Caco-2 (cell line): ENCODE data around the gene GSTK1. TPM values are rescaled to one million over a fixed set of nuclear protein-coding genes. Genes with fewer than 3 reads are reported as not detected.

Experiments used
- BruUV-seq: library from RNA; stranded (reverse); fragments of 400-500 nt; replicated peaks from 2 replicates; lab custom pipeline; 2021; lab: Mats Ljungman, UMichigan
- CTCF ChIA-PET: fragments of 300-600 bp; sonication (Branson Sonifier 250); formaldehyde crosslinking; loops from one replicate; lab custom pipeline; 2022; ENCODE audit warnings: antibody characterized with exemption; lab: Charles Lee
- POLR2A ChIA-PET: fragments of 300-600 bp; sonication (Branson Sonifier 250); formaldehyde crosslinking; loops from one replicate; lab custom pipeline; 2022; ENCODE audit warnings: antibody characterized with exemption; lab: Charles Lee
- DNase-seq, 2 experiments: peaks; one replicate each; pipeline versions ENCODE4 v3.0.0 to v3.0.0-alpha.2; 2020 to 2022
- H3K27me3 ChIP-seq: replicated peaks from 2 replicates; pipeline ENCODE4 v1.6.0; 2011; ENCODE audit warnings: low read length; ENCODE audit not compliant: control insufficient read depth, insufficient read depth
- H3K36me3 ChIP-seq: 2 replicates; pipeline ENCODE4 v1.5.1; 2011; ENCODE audit warnings: low read length; ENCODE audit not compliant: control insufficient read depth, insufficient read depth
- H3K4me1 ChIP-seq: fragments of 250-450 bp; sonication (Bioruptor Pico); 2 replicates; pipeline ENCODE4 v1.5.1; 2020; ENCODE audit warnings: mild to moderate bottlenecking
- H3K4me3 ChIP-seq: 2 replicates; pipeline ENCODE4 v1.5.1; 2011; ENCODE audit warnings: low read depth, mild to moderate bottlenecking, control low read depth, low read length
- H3K9me3 ChIP-seq: fragments of 250-450 bp; sonication (Bioruptor Pico); 2 replicates; pipeline ENCODE4 v1.5.1; 2020; ENCODE audit warnings: mild to moderate bottlenecking, moderate library complexity
- H3K27ac Mint-ChIP-seq: one replicate; pipeline ENCODE4 v1.8.0; 2022; ENCODE audit warnings: mixed read lengths; ENCODE audit not compliant: unreplicated experiment
- H3K27me3 Mint-ChIP-seq: one replicate; pipeline ENCODE4 v1.8.0; 2022; ENCODE audit warnings: mixed read lengths; ENCODE audit not compliant: insufficient read depth, unreplicated experiment
- H3K36me3 Mint-ChIP-seq: one replicate; pipeline ENCODE4 v1.8.0; 2022; ENCODE audit warnings: mild to moderate bottlenecking, mixed read lengths; ENCODE audit not compliant: insufficient read depth, unreplicated experiment
- H3K4me1 Mint-ChIP-seq: one replicate; pipeline ENCODE4 v1.8.0; 2022; ENCODE audit warnings: low read depth, mixed read lengths; ENCODE audit not compliant: unreplicated experiment
- H3K4me3 Mint-ChIP-seq: one replicate; pipeline ENCODE4 v1.8.0; 2022; ENCODE audit warnings: mild to moderate bottlenecking, moderate library complexity, mixed read lengths; ENCODE audit not compliant: unreplicated experiment
- H3K9me3 Mint-ChIP-seq: one replicate; pipeline ENCODE4 v1.8.0; 2022; ENCODE audit warnings: mixed read lengths; ENCODE audit not compliant: unreplicated experiment
- intact Hi-C: fragments of 100-400 bp; cut with micrococcal nuclease; formaldehyde crosslinking; loops from one replicate; pipeline ENCODE4 v1.10.0; 2022; ENCODE audit not compliant: unreplicated experiment
- total RNA-seq: library from RNA; stranded (reverse); gene quantifications from 2 replicates; pipeline ENCODE4 v1.2.3, GENCODE V29; 2022
- TF ChIP-seq, protein P1 (sequence below), 2 experiments: fragments of 200-600 bp in 1 of 2; IDR thresholded peaks; 1 replicate in 1 of 2; 2 replicates in 1 of 2; pipeline versions ENCODE4 v1.5.1 to v1.8.0; 2011 to 2022; ENCODE audit warnings: antibody characterized with exemption in 1 of 2, control low read depth in 1 of 2, inconsistent platforms in 1 of 2, low read depth in 1 of 2, low read length in 1 of 2, mild to moderate bottlenecking in 1 of 2, moderate library complexity in 1 of 2; ENCODE audit not compliant: insufficient read depth in 1 of 2, severe bottlenecking in 1 of 2, unreplicated experiment in 1 of 2

The GSTK1 gene
- total RNA-seq, 1 experiment from 2014 or later = 134 TPM

DNA sequence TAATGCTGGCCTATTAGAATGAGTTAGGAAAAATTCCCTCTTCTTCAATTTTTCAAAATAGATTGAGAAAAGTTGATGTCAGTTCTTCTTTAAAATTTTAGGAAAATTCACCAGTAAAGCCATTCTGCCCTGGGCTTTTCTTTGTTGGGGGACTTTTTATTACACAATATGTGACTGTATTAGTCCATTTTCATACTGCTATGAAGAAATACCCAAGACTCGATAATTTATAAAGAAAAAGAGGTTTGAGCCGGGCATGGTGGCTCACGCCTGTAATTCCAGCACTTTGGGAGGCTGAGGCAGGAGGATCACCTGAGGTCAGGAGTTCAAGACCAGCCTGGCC is 28.7 kb upstream of the GSTK1 start:
- CTCF ChIA-PET = no interaction called here
- TF ChIP-seq, protein P1, sequence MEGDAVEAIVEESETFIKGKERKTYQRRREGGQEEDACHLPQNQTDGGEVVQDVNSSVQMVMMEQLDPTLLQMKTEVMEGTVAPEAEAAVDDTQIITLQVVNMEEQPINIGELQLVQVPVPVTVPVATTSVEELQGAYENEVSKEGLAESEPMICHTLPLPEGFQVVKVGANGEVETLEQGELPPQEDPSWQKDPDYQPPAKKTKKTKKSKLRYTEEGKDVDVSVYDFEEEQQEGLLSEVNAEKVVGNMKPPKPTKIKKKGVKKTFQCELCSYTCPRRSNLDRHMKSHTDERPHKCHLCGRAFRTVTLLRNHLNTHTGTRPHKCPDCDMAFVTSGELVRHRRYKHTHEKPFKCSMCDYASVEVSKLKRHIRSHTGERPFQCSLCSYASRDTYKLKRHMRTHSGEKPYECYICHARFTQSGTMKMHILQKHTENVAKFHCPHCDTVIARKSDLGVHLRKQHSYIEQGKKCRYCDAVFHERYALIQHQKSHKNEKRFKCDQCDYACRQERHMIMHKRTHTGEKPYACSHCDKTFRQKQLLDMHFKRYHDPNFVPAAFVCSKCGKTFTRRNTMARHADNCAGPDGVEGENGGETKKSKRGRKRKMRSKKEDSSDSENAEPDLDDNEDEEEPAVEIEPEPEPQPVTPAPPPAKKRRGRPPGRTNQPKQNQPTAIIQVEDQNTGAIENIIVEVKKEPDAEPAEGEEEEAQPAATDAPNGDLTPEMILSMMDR (IDR thresholded peaks at IDR 0.05; ENCODE audit: insufficient read depth in 1 of 2, low read depth in 1 of 2, low read length in 1 of 2, severe bottlenecking in 1 of 2, unreplicated experiment in 1 of 2) = no peak
- no peak overlapping the region for H3K27ac Mint-ChIP-seq

DNA sequence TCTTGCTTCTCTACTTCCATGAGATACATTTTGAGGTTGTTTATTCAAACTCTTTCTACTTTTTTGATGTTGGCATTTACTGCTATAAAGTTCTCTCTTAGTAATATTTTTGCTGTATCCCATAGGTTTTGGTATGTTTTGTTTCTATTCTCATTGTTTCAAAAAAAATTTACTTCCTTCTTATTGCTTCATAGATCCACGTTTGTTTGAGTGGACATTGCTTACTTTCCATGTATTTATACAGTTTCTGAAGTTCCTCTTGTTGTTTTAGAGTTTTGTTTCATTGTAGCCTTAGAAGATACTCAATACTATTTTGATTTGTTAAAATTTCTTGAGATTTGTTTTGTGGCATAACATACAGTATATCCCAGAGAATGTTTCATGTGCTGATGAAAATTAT is 27.7 kb upstream of the GSTK1 start:
- DNase-seq = no peak
- no TSS peak for BruUV-seq
- Mint-ChIP-seq H3K27me3 (peaks cover 13% of the 10 kb centered on the region), H3K9me3 (peaks cover 26% of the 10 kb centered on the region), H3K36me3 (no peaks in the 10 kb centered on the region), H3K27ac (no peak overlapping the region), H3K4me3 (no peak overlapping the region), H3K4me1 (no peaks in the 10 kb centered on the region)
- TF ChIP-seq, protein P1 (IDR thresholded peaks at IDR 0.05; ENCODE audit: insufficient read depth in 1 of 2, low read depth in 1 of 2, low read length in 1 of 2, severe bottlenecking in 1 of 2, unreplicated experiment in 1 of 2) = no peak
- Histone ChIP-seq H3K27me3 (no peaks in the 10 kb centered on the region), H3K4me3 (no peak overlapping the region), H3K4me1 (no peaks in the 10 kb centered on the region), H3K9me3 (no peaks in the 10 kb centered on the region; the same call in 1 of the 2 replicates), H3K36me3 (no peaks in the 10 kb centered on the region)
- ChIA-PET POLR2A (no interaction called here), CTCF (no interaction called here)
- intact Hi-C loops = no loop called here

More for the DNA sequence above, 28.7 kb upstream of the GSTK1 start:
- H3K36me3 ChIP-seq = no peaks in the 10 kb centered on the region
- intact Hi-C loops = no loop called here
- H3K27me3 ChIP-seq = no peaks in the 10 kb centered on the region
- DNase-seq = no peak
- no peak overlapping the region for H3K4me3 ChIP-seq
- POLR2A ChIA-PET = no interaction called here
- Mint-ChIP-seq H3K9me3 (peaks cover 26% of the 10 kb centered on the region), H3K4me1 (no peaks in the 10 kb centered on the region), H3K36me3 (no peaks in the 10 kb centered on the region), H3K27me3 (peaks cover 13% of the 10 kb centered on the region), H3K4me3 (no peak overlapping the region)
- H3K9me3 ChIP-seq = no peaks in the 10 kb centered on the region; the same call in 1 of the 2 replicates
- BruUV-seq = no TSS peak
- no peaks in the 10 kb centered on the region for H3K4me1 ChIP-seq

DNA sequence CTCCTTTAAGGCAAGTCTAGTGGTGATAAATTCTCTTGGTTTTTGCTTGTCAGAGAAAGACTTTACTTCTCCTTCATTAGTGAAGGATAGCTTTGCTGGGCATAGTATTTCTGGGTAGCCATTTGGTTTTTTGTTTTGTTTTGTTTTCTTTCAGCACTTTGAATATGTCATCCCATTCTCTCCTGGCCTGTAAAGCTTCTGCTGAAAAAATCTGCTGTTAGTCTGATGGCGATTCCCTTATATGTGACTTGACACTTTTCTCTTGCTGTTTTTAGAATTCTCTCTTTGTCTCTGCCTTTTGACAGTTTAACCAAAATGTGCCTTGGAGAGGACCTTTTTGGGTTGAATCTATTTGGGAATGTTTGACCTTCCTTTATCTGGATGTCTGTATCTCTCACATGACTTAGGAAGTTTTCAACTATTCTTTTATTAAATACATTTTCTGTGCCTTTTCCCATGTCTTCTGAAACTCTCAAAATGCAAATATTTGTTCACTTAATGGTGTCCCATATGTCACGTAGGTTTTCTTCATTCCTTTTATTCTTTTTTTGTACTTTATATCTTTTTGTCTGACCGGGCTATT is 26.7 kb upstream of the GSTK1 start:
- Mint-ChIP-seq H3K4me1 (no peaks in the 10 kb centered on the region), H3K27me3 (peaks cover 13% of the 10 kb centered on the region), H3K36me3 (no peaks in the 10 kb centered on the region), H3K27ac (no peak overlapping the region), H3K9me3 (peaks cover 26% of the 10 kb centered on the region), H3K4me3 (no peak overlapping the region)
- CTCF ChIA-PET = no interaction called here
- Histone ChIP-seq H3K36me3 (no peaks in the 10 kb centered on the region), H3K4me3 (no peak overlapping the region), H3K27me3 (no peaks in the 10 kb centered on the region), H3K9me3 (no peaks in the 10 kb centered on the region; the same call in 1 of the 2 replicates), H3K4me1 (no peaks in the 10 kb centered on the region; the same call in 1 of the 2 replicates)
- POLR2A ChIA-PET = no interaction called here
- DNase-seq = no peak
- BruUV-seq = no TSS peak
- intact Hi-C loops = no loop called here
- TF ChIP-seq, protein P1 (IDR thresholded peaks at IDR 0.05; ENCODE audit: insufficient read depth in 1 of 2, low read depth in 1 of 2, low read length in 1 of 2, severe bottlenecking in 1 of 2, unreplicated experiment in 1 of 2) = no peak
